T1000 (cell line): Measurements from ENCODE around the gene SUSD3.

Experiments used
- DNase-seq: peaks from one replicate; lab custom pipeline; 2025; ENCODE audit warnings: mixed read lengths; lab: John Stamatoyannopoulos, UW

SUSD3 gene

GRCh38 chr9:93030642-93031628 lies 27.6 kb upstream of the SUSD3 start:
- no peak for DNase-seq

- no peak for DNase-seq
Observed at GRCh38 chr9:93031629-93032430, 26.7 kb upstream of the SUSD3 start.

GRCh38 chr9:93032545-93032944 lies 26.0 kb upstream of the SUSD3 start:
- no peak for DNase-seq

- no peak for DNase-seq
Observed at GRCh38 chr9:93033531-93033930, 25.0 kb upstream of the SUSD3 start.

- no peak for DNase-seq
Observed at GRCh38 chr9:93035106-93035660, 23.3 kb upstream of the SUSD3 start.

GRCh38 chr9:93035821-93036351 lies 22.6 kb upstream of the SUSD3 start:
- no peak for DNase-seq

- no peak for DNase-seq
Observed at GRCh38 chr9:93036887-93037475, 21.5 kb upstream of the SUSD3 start.

- DNase-seq: no peak
Observed at GRCh38 chr9:93037476-93037971, 21.0 kb upstream of the SUSD3 start.

GRCh38 chr9:93038918-93039317 lies 19.6 kb upstream of the SUSD3 start:
- DNase-seq: no peak

GRCh38 chr9:93039456-93039855 lies 19.0 kb upstream of the SUSD3 start:
- no peak for DNase-seq

GRCh38 chr9:93039976-93040375 lies 18.5 kb upstream of the SUSD3 start:
- no peak for DNase-seq

- DNase-seq: no peak
Observed at GRCh38 chr9:93040409-93040808, 18.1 kb upstream of the SUSD3 start.

GRCh38 chr9:93041108-93041802 lies 17.2 kb upstream of the SUSD3 start:
- no peak for DNase-seq

GRCh38 chr9:93043122-93043521 lies 15.4 kb upstream of the SUSD3 start:
- no peak for DNase-seq

- no peak for DNase-seq
Observed at GRCh38 chr9:93045521-93045920, 13.0 kb upstream of the SUSD3 start.

GRCh38 chr9:93048566-93049448 lies 9.7 kb upstream of the SUSD3 start:
- DNase-seq: no peak

GRCh38 chr9:93049491-93049890 lies 9.0 kb upstream of the SUSD3 start:
- DNase-seq: no peak

GRCh38 chr9:93050231-93050630 lies 8.3 kb upstream of the SUSD3 start:
- no peak for DNase-seq

- DNase-seq: no peak
Observed at GRCh38 chr9:93051680-93052089, 6.8 kb upstream of the SUSD3 start.
